Heart left ventricle (tissue), 16 donors: ENCODE results near the gene PRKCSH. TPM values are rescaled to one million over a fixed set of nuclear protein-coding genes. Genes with fewer than 3 reads are reported as not detected.
"Not testable (repeated sequence)": the region's sequence is repeated elsewhere in the genome, so short reads cannot be mapped to it uniquely, and the experiment has no call there.

Experiments used
- ATAC-seq, 4 donors: fragments of 200-7000 bp; cut with Tn5 transposase; one replicate each; pipeline ENCODE4 v1.9.1; 2020 to 2022; ENCODE audit warnings: moderate library complexity in 4 of 4, mild to moderate bottlenecking in 3 of 4, moderate number of reproducible peaks in 1 of 4
- DNase-seq, 5 donors: peaks; one replicate each; pipeline ENCODE4 v3.0.0-alpha.2; 2020
- H3K27ac ChIP-seq, 12 donors: fragments of 200-600 bp; sonication (generic) in 4 of 12; one replicate each; pipeline versions ENCODE4 v1.5.0 to v1.8.0; 2016 to 2022; ENCODE audit warnings: mild to moderate bottlenecking in 2 of 12
- H3K27me3 ChIP-seq, 9 donors: fragments of 200-600 bp; sonication (generic) in 2 of 9; one replicate each; pipeline versions ENCODE4 v1.5.1 to v1.8.0; 2016 to 2022; ENCODE audit warnings: mild to moderate bottlenecking in 3 of 9
- H3K36me3 ChIP-seq, 9 donors: fragments of 200-600 bp; sonication (generic) in 2 of 9; one replicate each; pipeline versions ENCODE4 v1.5.0 to v1.8.0; 2018 to 2022; ENCODE audit warnings: mild to moderate bottlenecking in 2 of 9
- H3K4me1 ChIP-seq, 12 donors: fragments of 200-600 bp; sonication (generic) in 4 of 12; one replicate each; pipeline versions ENCODE4 v1.5.0 to v1.8.0; 2016 to 2022; ENCODE audit warnings: mild to moderate bottlenecking in 3 of 12
- H3K4me3 ChIP-seq, 12 donors: fragments of 200-600 bp; sonication (generic) in 4 of 12; one replicate each; pipeline versions ENCODE4 v1.5.0 to v1.8.0; 2017 to 2022; ENCODE audit warnings: mild to moderate bottlenecking in 9 of 12, moderate library complexity in 4 of 12
- H3K9me3 ChIP-seq, 12 donors: fragments of 200-600 bp; sonication (generic) in 4 of 12; one replicate each; pipeline versions ENCODE4 v1.5.0 to v1.8.0; 2016 to 2022; ENCODE audit warnings: mild to moderate bottlenecking in 1 of 12
- POLR2A ChIP-seq, 2 donors: fragments of 450-650 bp; IDR thresholded peaks; one replicate each; pipeline ENCODE4 v1.6.1; 2017; ENCODE audit warnings: antibody characterized with exemption in 2 of 2, mild to moderate bottlenecking in 2 of 2, moderate library complexity in 2 of 2
- WGBS, 4 donors: extraction: QIAGEN DNeasy Blood & Tissue Kit in 2 of 4; methylation state at CpG; one replicate each; pipeline versions ENCODE4 v1.1.5 to v1.1.7; 2013 to 2018; 5-methylcytosine and 5-hydroxymethylcytosine counted together
- intact Hi-C, 10 donors: fragments of 100-400 bp; cut with DNase I; formaldehyde crosslinking; loops; one replicate each; pipeline versions ENCODE4 v1.11.1 to v1.14.2; 2022
- polyA plus RNA-seq, 2 donors: library from polyadenylated mRNA; stranded (reverse); fragments of 200-250 nt; gene quantifications; one replicate each; pipeline ENCODE4 v1.2.3, GENCODE V29; 2013
- total RNA-seq, 9 donors: library from RNA; depleted of rRNA in 2 of 9; stranded (reverse); fragments of >200 nt in 2 of 9; fragmentation: NEBNext Ultra II Directional in 3 of 9; extraction: Animal tissue kit (Norgen Biotek cat#: 25700) in 3 of 9; gene quantifications; one replicate each; pipeline versions ENCODE4 v1.1.0 to v1.2.4, GENCODE V29; 2016 to 2023
- TF ChIP-seq, protein P1 (sequence below), 12 donors: fragments of 200-600 bp; sonication (generic) in 4 of 12; IDR thresholded peaks; one replicate each; pipeline versions ENCODE4 v1.5.0 to v1.8.0; 2018 to 2022; ENCODE audit warnings: antibody characterized with exemption in 12 of 12, mild to moderate bottlenecking in 5 of 12
- donor health status: ischemic (EF 13 %, LVEDD 7.1; RV severe dilation, severe dysfunction).
- donor health status: healthy with polysubstance abuse.
- donor health status: DM: no; HTN: yes; CAD: no.
- donor health status: DM: no; HTN: no; CAD: no.
- donor health status: ischemic (EF 25% LVEDD 6.9; RV normal size, moderate dysfunction).
- donor health status: ischemic (EF 25% LVEDD 5.7; RV mildly dilated, moderate dysfunction).
- donor health status: healthy.
- donor health status: DM: yes; HTN: yes; CAD: no.
- donor health status: ischemic (EF 35%, LVEDD 5.7; RV mildly dilated, moderate dysfunction).
- donor health status: nonischemic (EF 11% LVEDD 7.7; RV severe dilation, severe dysfunction).
- donor health status: DM: yes; HTN: yes; CAD: no.
- donor health status: PGD.
- donor health status: ischemic (EF 29% LVEDD 5.4; RV normal size, mild dysfunction).
- donor health status: nonischemic (EF 23%, LVEDD 6.1; RV moderate dilation, normal function).

Gene PRKCSH
- total and polyA plus RNA-seq, 11 donors, result 69.3 to 210 (median 107) TPM

DNA sequence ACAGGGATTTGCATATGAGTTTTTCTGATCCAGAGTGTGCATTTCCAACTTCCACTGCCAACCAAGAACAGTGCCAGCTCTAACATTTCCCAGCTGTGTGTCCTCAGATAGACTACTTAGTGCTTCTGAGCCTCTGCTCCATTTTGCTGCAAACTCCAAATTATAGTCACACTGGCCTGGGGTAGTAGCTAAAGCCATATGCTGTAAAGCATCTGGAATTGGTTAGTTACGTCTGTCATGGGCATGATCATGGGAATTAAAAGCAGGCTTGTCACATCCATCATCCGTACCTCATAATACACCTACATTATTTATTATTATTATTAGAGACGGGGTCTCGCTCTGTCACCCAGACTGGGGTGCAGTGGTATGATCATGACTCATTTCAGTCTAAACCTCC is 38.3 kb downstream of the PRKCSH start:
- intact Hi-C loops, result no loop called here
- peaks cover 0 to 6% (median 0%) of the 10 kb centered on the region in 9 donors for H3K27me3 ChIP-seq
- no peak for DNase-seq
- H3K36me3 ChIP-seq, result no peaks in the 10 kb centered on the region
- TF ChIP-seq, protein P1, sequence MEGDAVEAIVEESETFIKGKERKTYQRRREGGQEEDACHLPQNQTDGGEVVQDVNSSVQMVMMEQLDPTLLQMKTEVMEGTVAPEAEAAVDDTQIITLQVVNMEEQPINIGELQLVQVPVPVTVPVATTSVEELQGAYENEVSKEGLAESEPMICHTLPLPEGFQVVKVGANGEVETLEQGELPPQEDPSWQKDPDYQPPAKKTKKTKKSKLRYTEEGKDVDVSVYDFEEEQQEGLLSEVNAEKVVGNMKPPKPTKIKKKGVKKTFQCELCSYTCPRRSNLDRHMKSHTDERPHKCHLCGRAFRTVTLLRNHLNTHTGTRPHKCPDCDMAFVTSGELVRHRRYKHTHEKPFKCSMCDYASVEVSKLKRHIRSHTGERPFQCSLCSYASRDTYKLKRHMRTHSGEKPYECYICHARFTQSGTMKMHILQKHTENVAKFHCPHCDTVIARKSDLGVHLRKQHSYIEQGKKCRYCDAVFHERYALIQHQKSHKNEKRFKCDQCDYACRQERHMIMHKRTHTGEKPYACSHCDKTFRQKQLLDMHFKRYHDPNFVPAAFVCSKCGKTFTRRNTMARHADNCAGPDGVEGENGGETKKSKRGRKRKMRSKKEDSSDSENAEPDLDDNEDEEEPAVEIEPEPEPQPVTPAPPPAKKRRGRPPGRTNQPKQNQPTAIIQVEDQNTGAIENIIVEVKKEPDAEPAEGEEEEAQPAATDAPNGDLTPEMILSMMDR (IDR thresholded peaks at IDR 0.05), result no peak
- TF ChIP-seq POLR2A (IDR thresholded peaks at IDR 0.05), result no peak
- no peak overlapping the region for H3K27ac ChIP-seq
- no peaks in the 10 kb centered on the region for H3K4me1 ChIP-seq
- WGBS, 4 donors, result 79 to 89% (median 82%) methylated on average over 4 of the region's 4 CpGs
- H3K4me3 ChIP-seq, result no peak overlapping the region
- H3K9me3 ChIP-seq, result no peaks in the 10 kb centered on the region
- no peak for ATAC-seq

DNA sequence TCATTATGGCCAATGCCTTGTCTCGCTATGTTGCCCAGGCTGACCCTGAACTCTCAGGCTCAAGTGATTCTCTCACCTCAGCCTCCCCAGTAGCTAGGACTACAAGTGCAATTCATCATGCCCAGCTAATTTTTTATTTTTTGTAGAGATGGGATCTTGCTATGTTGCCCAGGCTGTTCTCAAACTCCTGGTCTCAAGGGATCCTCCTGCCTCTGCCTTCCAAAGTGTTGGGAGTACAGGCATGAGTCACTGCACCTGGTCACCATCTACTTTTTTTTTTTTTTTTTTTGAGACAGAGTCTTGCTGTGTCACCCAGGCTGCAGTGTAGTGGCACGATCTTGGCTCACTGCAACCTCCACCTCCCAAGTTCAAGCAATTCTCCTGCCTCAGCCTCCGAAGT is 39.9 kb downstream of the PRKCSH start:
- ATAC-seq, DNase-seq, intact Hi-C loops, H3K27ac ChIP-seq, H3K4me3 ChIP-seq, H3K9me3 ChIP-seq, H3K36me3 ChIP-seq: not testable (repeated sequence)
- Histone ChIP-seq H3K27me3 (peaks cover 3 to 19% (median 9%) of the 10 kb centered on the region in 9 donors), H3K4me1 (peaks cover 0 to 15% (median 7%) of the 10 kb centered on the region in 12 donors)
- WGBS, 4 donors, result 90 to 97% (median 93%) methylated on average over 3 of the region's 3 CpGs

DNA sequence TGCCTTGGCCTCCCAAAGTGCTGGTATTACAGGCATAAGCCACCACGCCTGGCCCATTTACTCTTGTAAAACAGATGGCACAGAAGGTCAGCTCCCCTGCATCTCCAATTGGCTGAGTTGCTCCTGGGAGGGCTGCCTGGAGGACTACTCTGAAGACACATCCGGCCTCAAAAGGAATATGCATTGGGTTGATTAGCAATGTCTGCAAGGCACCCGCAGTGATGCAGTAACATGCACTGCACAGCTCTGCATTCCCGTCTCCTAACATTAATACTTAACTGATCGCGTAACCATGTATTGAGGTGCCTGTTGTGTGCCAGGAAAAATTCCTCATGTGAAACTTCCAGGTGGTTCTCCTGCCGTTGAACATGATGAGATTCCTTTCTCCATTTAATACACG is 40.4 kb downstream of the PRKCSH start:
- TF ChIP-seq, protein P1 (IDR thresholded peaks at IDR 0.05), result no peak
- TF ChIP-seq POLR2A (IDR thresholded peaks at IDR 0.05), result no peak
- no peaks in the 10 kb centered on the region for H3K36me3 ChIP-seq
- ATAC-seq, result no peak
- intact Hi-C loops, result no loop called here
- peaks cover 0 to 20% (median 7%) of the 10 kb centered on the region in 12 donors for H3K4me1 ChIP-seq
- no peak overlapping the region for H3K27ac ChIP-seq
- no peaks in the 10 kb centered on the region for H3K9me3 ChIP-seq
- no peak overlapping the region for H3K4me3 ChIP-seq
- 77 to 86% (median 82%) methylated on average over 8 of the region's 8 CpGs for WGBS, 4 donors
- DNase-seq, result no peak
- H3K27me3 ChIP-seq, result peaks cover 7 to 24% (median 15%) of the 10 kb centered on the region in 9 donors

DNA sequence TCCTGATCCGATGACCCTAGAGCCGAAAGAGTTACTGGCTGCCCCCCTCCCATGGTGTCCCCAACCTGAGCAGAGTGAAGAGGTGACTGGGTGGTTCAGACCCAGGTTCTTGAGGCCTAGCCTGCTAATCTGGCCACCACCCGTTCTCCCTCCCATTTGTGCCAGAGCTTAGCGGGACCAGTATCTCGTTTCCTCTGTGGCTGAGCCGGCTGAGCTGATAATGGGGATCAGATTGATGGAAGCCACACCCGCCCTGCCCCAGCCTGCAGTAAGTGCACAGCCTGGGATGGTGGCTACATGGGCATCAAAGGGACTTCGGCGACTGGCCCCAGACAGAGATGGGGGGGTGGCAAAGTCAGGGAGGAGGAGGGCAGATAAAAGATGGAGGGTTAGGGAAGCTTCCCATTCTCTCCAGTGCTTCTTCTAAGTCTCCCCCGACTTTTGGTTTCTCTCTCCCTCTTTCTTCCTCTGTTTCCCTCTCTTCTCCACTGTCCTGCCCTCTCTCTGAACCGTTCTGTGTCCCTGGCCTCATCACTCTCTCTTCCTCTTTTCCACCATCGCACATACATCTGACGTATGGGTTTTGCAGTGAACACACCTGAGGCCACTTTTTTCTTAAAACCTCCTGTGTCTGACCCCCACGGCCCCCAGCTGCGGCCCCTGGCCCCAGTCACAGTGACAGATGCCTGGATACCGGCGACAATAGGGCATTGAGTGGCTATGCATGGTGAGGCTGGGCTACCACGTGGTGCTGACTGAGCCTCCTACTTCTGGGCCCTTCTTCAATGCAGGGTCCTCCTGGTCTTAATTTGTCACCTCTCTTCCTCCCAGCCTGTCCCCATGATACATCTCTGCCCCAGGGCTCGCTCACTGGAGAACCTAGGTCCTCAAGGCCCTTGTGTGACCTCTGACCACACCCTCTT is 43.0 kb downstream of the PRKCSH start:
- intact Hi-C loops, result no loop called here
- TF ChIP-seq, protein P1 (IDR thresholded peaks at IDR 0.05), result no peak
- TF ChIP-seq POLR2A (IDR thresholded peaks at IDR 0.05), result no peak
- Histone ChIP-seq H3K9me3 (no peaks in the 10 kb centered on the region), H3K27ac (no peak overlapping the region), H3K4me1 (peaks cover 0 to 42% (median 22%) of the 10 kb centered on the region in 12 donors), H3K27me3 (peaks cover 19 to 47% (median 35%) of the 10 kb centered on the region in 9 donors), H3K36me3 (peaks cover 0 to under 1% (median 0%) of the 10 kb centered on the region in 9 donors), H3K4me3 (no peak overlapping the region)
- 50 to 64% (median 58%) methylated on average over 19 of the region's 19 CpGs for WGBS, 4 donors
- ATAC-seq (no peak), DNase-seq (no peak)
